A549 (cell line): ENCODE results near the gene BBS9. TPM values are rescaled to one million over a fixed set of nuclear protein-coding genes. Genes with fewer than 3 reads are reported as not detected.

ENCODE experiments used
- ATAC-seq, 2 experiments: fragments of 200-7000 bp in 1 of 2; fragments of >200 bp in 1 of 2; cut with Nextera tagmentation in 1 of 2; cut with Tn5 transposase in 1 of 2; 3 replicates each; pipeline versions ENCODE4 v1.8.0 to v1.9.1; 2018 to 2020; ENCODE audit warnings: mild to moderate bottlenecking in 1 of 2, moderate library complexity in 1 of 2
- CTCF ChIA-PET: fragments of 300-600 bp; sonication (Branson Sonifier 250); formaldehyde crosslinking; extraction: SDS; loops from one replicate; lab custom pipeline; 2021; ENCODE audit warnings: antibody characterized with exemption, inconsistent platforms; lab: Yijun Ruan, JAX
- POLR2A ChIA-PET: fragments of 350-600 bp; formaldehyde crosslinking; extraction: SDS; loops from one replicate; lab custom pipeline; 2021; ENCODE audit warnings: antibody characterized with exemption, inconsistent platforms; lab: Yijun Ruan, JAX
- DNase-seq, 2 experiments: peaks; one replicate each; pipeline versions ENCODE4 v3.0.0 to v3.0.0-alpha.2; 2011 to 2016; ENCODE audit warnings: low read depth in 1 of 2, low spot score in 1 of 2
- FAIRE-seq: peaks from 2 replicates; lab custom pipeline; 2011; peaks lifted over from hg19 to GRCh38; lab: Jason Lieb, UNC
- H3K27ac ChIP-seq, 2 experiments: fragments of >200 bp; sonication (Bioruptor Twin); formaldehyde crosslinking; 3 replicates each; pipeline ENCODE4 v1.5.1; 2016 to 2017
- H3K4me1 ChIP-seq: fragments of >200 bp; sonication (Bioruptor Twin); formaldehyde crosslinking; 3 replicates; pipeline ENCODE4 v1.6.1; 2016
- H3K4me2 ChIP-seq: fragments of >200 bp; sonication (Bioruptor Twin); formaldehyde crosslinking; 3 replicates; pipeline ENCODE4 v1.6.1; 2016
- H3K4me3 ChIP-seq: fragments of >200 bp; sonication (Bioruptor Twin); formaldehyde crosslinking; 3 replicates; pipeline ENCODE4 v1.5.1; 2016
- H3K9me3 ChIP-seq: fragments of >200 bp; sonication (Bioruptor Twin); formaldehyde crosslinking; 3 replicates; pipeline ENCODE4 v1.6.1; 2016
- BHLHE40 ChIP-seq: IDR thresholded peaks from 2 replicates; pipeline ENCODE4 v1.6.1; 2012; ENCODE audit warnings: low read depth, low read length, inconsistent platforms
- CHD4 ChIP-seq: fragments of 200-600 bp; sonication (generic); IDR thresholded peaks from 2 replicates; pipeline ENCODE4 v1.6.1; 2016; ENCODE audit warnings: antibody characterized with exemption, mild to moderate bottlenecking, borderline replicate concordance
- E2F6 ChIP-seq: IDR thresholded peaks from 2 replicates; pipeline ENCODE4 v1.6.1; 2012; ENCODE audit warnings: low read depth, borderline replicate concordance
- EHMT2 ChIP-seq: fragments of 200-600 bp; sonication (generic); IDR thresholded peaks from 2 replicates; pipeline ENCODE4 v1.6.1; 2016; ENCODE audit warnings: antibody characterized with exemption, low read depth, mild to moderate bottlenecking, moderate library complexity
- ELK1 ChIP-seq: fragments of 150-350 bp; IDR thresholded peaks from 2 replicates; pipeline ENCODE4 v1.6.1; 2014; ENCODE audit warnings: low read depth, mild to moderate bottlenecking, low read length
- EP300 ChIP-seq, 2 experiments: fragments of >200 bp; sonication (Bioruptor Twin); formaldehyde crosslinking; IDR thresholded peaks; 2 replicates in 1 of 2; 3 replicates in 1 of 2; pipeline ENCODE4 v1.6.1; 2016 to 2017
- ESRRA ChIP-seq: fragments of 150-350 bp; IDR thresholded peaks from 2 replicates; pipeline ENCODE4 v1.6.1; 2014; ENCODE audit warnings: mild to moderate bottlenecking, low read length, borderline replicate concordance
- FOSB ChIP-seq: fragments of 250-450 bp; sonication (Bioruptor Pico); IDR thresholded peaks from 2 replicates; pipeline ENCODE4 v1.5.0; 2020; ENCODE audit warnings: mild to moderate bottlenecking, moderate library complexity
- HDAC2 ChIP-seq: fragments of 200-600 bp; sonication (generic); IDR thresholded peaks from 2 replicates; pipeline ENCODE4 v1.6.1; 2016
- HES2 ChIP-seq: fragments of >200 bp; sonication (Bioruptor Twin); formaldehyde crosslinking; IDR thresholded peaks from 2 replicates; pipeline ENCODE4 v1.6.1; 2016
- HEYL ChIP-seq: fragments of 250-450 bp; sonication (Bioruptor Pico); IDR thresholded peaks from 2 replicates; pipeline ENCODE4 v1.8.0; 2021; ENCODE audit warnings: mild to moderate bottlenecking, moderate library complexity
- HOXB13 ChIP-seq: fragments of 250-450 bp; sonication (Bioruptor Pico); IDR thresholded peaks from 2 replicates; pipeline ENCODE4 v1.5.0; 2020; ENCODE audit warnings: low read depth, mild to moderate bottlenecking, moderate library complexity
- JUNB ChIP-seq: fragments of >200 bp; sonication (Bioruptor Twin); formaldehyde crosslinking; IDR thresholded peaks from 2 replicates; pipeline ENCODE4 v1.6.1; 2016
- MAX ChIP-seq: IDR thresholded peaks from 2 replicates; pipeline ENCODE4 v1.6.1; 2012
- MAZ ChIP-seq: fragments of 150-350 bp; IDR thresholded peaks from 2 replicates; pipeline ENCODE4 v1.6.1; 2014; ENCODE audit warnings: antibody characterized with exemption, low read depth, low read length, borderline replicate concordance
- MYC ChIP-seq: IDR thresholded peaks from 2 replicates; pipeline ENCODE4 v1.6.1; 2012; ENCODE audit warnings: mild to moderate bottlenecking, inconsistent platforms, low read length, improper control_type of control experiment, borderline replicate concordance
- NFE2L2 ChIP-seq: fragments of 150-350 bp; conservative IDR thresholded peaks from 2 replicates; pipeline ENCODE4 v1.6.1; 2014; ENCODE audit warnings: low read length
- POLR2A ChIP-seq: IDR thresholded peaks from 2 replicates; pipeline ENCODE4 v1.6.1; 2012; ENCODE audit warnings: mild to moderate bottlenecking, low read length
- POLR2AphosphoS2 ChIP-seq: conservative IDR thresholded peaks from 2 replicates; pipeline ENCODE4 v1.6.1; 2012; ENCODE audit warnings: low read length, improper control_type of control experiment, inconsistent platforms
- REST ChIP-seq: fragments of 200-600 bp; sonication (generic); IDR thresholded peaks from 2 replicates; pipeline ENCODE4 v1.6.1; 2016; ENCODE audit warnings: antibody characterized with exemption, mild to moderate bottlenecking, moderate library complexity
- SMC3 ChIP-seq: fragments of >200 bp; sonication (Bioruptor Twin); formaldehyde crosslinking; IDR thresholded peaks from 3 replicates; pipeline ENCODE4 v1.6.1; 2018; ENCODE audit warnings: inconsistent platforms
- ZC3H11A ChIP-seq: fragments of 450-650 bp; IDR thresholded peaks from 2 replicates; pipeline ENCODE4 v1.6.1; 2014; ENCODE audit warnings: antibody characterized with exemption, mild to moderate bottlenecking
- ZFP36 ChIP-seq: fragments of 450-650 bp; IDR thresholded peaks from 2 replicates; pipeline ENCODE4 v1.6.1; 2014; ENCODE audit warnings: borderline replicate concordance; ENCODE audit not compliant: partially characterized antibody
- WGBS: methylation state at CpG from one replicate; pipeline ENCODE4 v1.1.6; 2017; ENCODE audit errors: missing lambda C conversion rate; 5-methylcytosine and 5-hydroxymethylcytosine counted together
- polyA plus RNA-seq, 4 experiments: library from polyadenylated mRNA; depleted of rRNA in 3 of 4; stranded (reverse); fragments of >200 nt; fragmentation: RNase III in 1 of 4; extraction: RNeasy Plus Mini Kit Qiagen cat#74134 plus additional on column Dnase treatment in 1 of 4; gene quantifications; 2 replicates in 3 of 4; 3 replicates in 1 of 4; pipeline ENCODE4 v1.2.3, GENCODE V29; 2011 to 2017
- TF ChIP-seq, protein P1 (sequence below): fragments of >200 bp; sonication (Bioruptor Twin); formaldehyde crosslinking; IDR thresholded peaks from 3 replicates; pipeline ENCODE4 v1.5.1; 2016
- TF ChIP-seq, protein P2 (sequence below): fragments of 250-450 bp; sonication (Bioruptor Pico); IDR thresholded peaks from 2 replicates; pipeline ENCODE4 v1.5.0; 2020; ENCODE audit warnings: low read depth, mild to moderate bottlenecking, moderate library complexity

BBS9 gene
- polyA plus RNA-seq, 2 of the 4 experiments (the other 2 are of a cell fraction) = 8.3 to 9.1 TPM

- ATAC-seq (no peak), DNase-seq (peak in 1 of 2 experiments; percentile 4), FAIRE-seq (no peak)
- Histone ChIP-seq H3K27ac (peak overlapping the region in 1 of 2 experiments; percentile 44; a peak in 1 of 6 replicates), H3K4me2 (no peak overlapping the region), H3K4me3 (no peak overlapping the region), H3K4me1 (no peaks in the 10 kb centered on the region), H3K9me3 (peaks cover 9% of the 10 kb centered on the region; the same call in 2 of the 3 replicates)
- WGBS = 68% methylated on average over 3 of the region's 3 CpGs
- ChIA-PET CTCF (interaction anchor here (0.6 kb wide), 1 partner anchor 1332 kb away, joined by 3 read pairs; no protein-coding TSS in a partner anchor), POLR2A (no interaction called here)
- TF ChIP-seq ZFP36 (peak; percentile 89), NFE2L2 (no peak)
Observed at GRCh38 chr7:33287738-33288137, 158.4 kb downstream of the BBS9 start.

- H3K4me1 ChIP-seq = no peaks in the 10 kb centered on the region
- DNase-seq = no peak
- CTCF ChIA-PET = no interaction called here
- no peak for ATAC-seq
- TF ChIP-seq HES2 = no peak
- no peak for TF ChIP-seq POLR2A
- TF ChIP-seq, protein P1, sequence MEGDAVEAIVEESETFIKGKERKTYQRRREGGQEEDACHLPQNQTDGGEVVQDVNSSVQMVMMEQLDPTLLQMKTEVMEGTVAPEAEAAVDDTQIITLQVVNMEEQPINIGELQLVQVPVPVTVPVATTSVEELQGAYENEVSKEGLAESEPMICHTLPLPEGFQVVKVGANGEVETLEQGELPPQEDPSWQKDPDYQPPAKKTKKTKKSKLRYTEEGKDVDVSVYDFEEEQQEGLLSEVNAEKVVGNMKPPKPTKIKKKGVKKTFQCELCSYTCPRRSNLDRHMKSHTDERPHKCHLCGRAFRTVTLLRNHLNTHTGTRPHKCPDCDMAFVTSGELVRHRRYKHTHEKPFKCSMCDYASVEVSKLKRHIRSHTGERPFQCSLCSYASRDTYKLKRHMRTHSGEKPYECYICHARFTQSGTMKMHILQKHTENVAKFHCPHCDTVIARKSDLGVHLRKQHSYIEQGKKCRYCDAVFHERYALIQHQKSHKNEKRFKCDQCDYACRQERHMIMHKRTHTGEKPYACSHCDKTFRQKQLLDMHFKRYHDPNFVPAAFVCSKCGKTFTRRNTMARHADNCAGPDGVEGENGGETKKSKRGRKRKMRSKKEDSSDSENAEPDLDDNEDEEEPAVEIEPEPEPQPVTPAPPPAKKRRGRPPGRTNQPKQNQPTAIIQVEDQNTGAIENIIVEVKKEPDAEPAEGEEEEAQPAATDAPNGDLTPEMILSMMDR = no peak
- no peak for TF ChIP-seq MAZ
- no peak for TF ChIP-seq SMC3
- no peak for TF ChIP-seq EHMT2
- no peak for TF ChIP-seq BHLHE40
- no peak for TF ChIP-seq MAX
- TF ChIP-seq POLR2AphosphoS2 = no peak
- TF ChIP-seq ZC3H11A = no peak
- no peak for TF ChIP-seq E2F6
- TF ChIP-seq, protein P2, sequence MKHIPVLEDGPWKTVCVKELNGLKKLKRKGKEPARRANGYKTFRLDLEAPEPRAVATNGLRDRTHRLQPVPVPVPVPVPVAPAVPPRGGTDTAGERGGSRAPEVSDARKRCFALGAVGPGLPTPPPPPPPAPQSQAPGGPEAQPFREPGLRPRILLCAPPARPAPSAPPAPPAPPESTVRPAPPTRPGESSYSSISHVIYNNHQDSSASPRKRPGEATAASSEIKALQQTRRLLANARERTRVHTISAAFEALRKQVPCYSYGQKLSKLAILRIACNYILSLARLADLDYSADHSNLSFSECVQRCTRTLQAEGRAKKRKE (CRISPR knock-in tag) = no peak
- no peak for TF ChIP-seq ELK1
- TF ChIP-seq ESRRA = no peak
- TF ChIP-seq HOXB13 = no peak
- no peak for TF ChIP-seq CHD4
- TF ChIP-seq HDAC2 = no peak
- no peak for TF ChIP-seq EP300 (IDR thresholded peaks at IDR 0.05)
- TF ChIP-seq, all 56 proteins: peak for 0
- FAIRE-seq = no peak
- Histone ChIP-seq H3K4me3 (no peak overlapping the region), H3K27ac (no peak overlapping the region), H3K9me3 (peaks cover 20% of the 10 kb centered on the region; the same call in 2 of the 3 replicates), H3K4me2 (no peak overlapping the region)
- WGBS = 48% methylated on average over 2 of the region's 2 CpGs
- POLR2A ChIA-PET = no interaction called here
Observed at GRCh38 chr7:33298848-33299247, 169.5 kb downstream of the BBS9 start.

GRCh38 chr7:33299425-33299824 is 170.1 kb downstream of the BBS9 start:
- no peak overlapping the region for H3K27ac ChIP-seq
- no peak for ATAC-seq
- H3K4me2 ChIP-seq = no peak overlapping the region
- H3K4me1 ChIP-seq = no peaks in the 10 kb centered on the region
- DNase-seq = no peak
- FAIRE-seq = no peak
- WGBS = 7% methylated on average over 2 of the region's 2 CpGs
- no peak overlapping the region for H3K4me3 ChIP-seq
- POLR2A ChIA-PET = no interaction called here
- CTCF ChIA-PET = no interaction called here
- peaks cover 20% of the 10 kb centered on the region; the same call in 2 of the 3 replicates for H3K9me3 ChIP-seq
- TF ChIP-seq HEYL (CRISPR knock-in tag) (no peak), JUNB (no peak), REST (no peak), MYC (no peak), EHMT2 (no peak), FOSB (CRISPR knock-in tag) (no peak)
- TF ChIP-seq, protein P1 = no peak
